ENCODE measurements around the gene GRID2. TPM values are rescaled to one million over a fixed set of nuclear protein-coding genes. Genes with fewer than 3 reads are reported as not detected.

The GRID2 gene
- total and polyA plus RNA-seq, 9 of the 15 experiments (the other 6 are each of a cell fraction or from before 2014, with no cell fraction given) = 0.04 TPM; not detected in 7

GRCh38 chr4:93169966-93170365 is 866.2 kb downstream of the GRID2 start (continued):
- TF ChIP-seq ZNF609 (CRISPR knock-in tag; IDR thresholded peaks at IDR 0.05; ENCODE audit: borderline replicate concordance) (no peak), CREB1 (IDR thresholded peaks at IDR 0.05) (no peak), CREB1 (CRISPR knock-in tag; IDR thresholded peaks at IDR 0.05) (no peak)

- ChIA-PET CTCF (ENCODE audit: low intra/inter-chr PET ratio) (no interaction called here), POLR2A (no interaction called here)
- BruUV-seq (replicated peaks) = no TSS peak
- H3K27ac ChIP-seq (ENCODE audit: extremely low read depth, low read depth, low read length) = no peak overlapping the region
- TF ChIP-seq PCBP2 (IDR thresholded peaks at IDR 0.05; ENCODE audit: low read depth, low read length, poor library complexity, severe bottlenecking) = no peak
- TF ChIP-seq MYBL2 (IDR thresholded peaks at IDR 0.05; ENCODE audit: low read depth) = no peak
- no peak for TF ChIP-seq MYBL2 (CRISPR knock-in tag; IDR thresholded peaks at IDR 0.05; ENCODE audit: borderline replicate concordance)
- no peak for TF ChIP-seq ZNF408 (CRISPR knock-in tag; IDR thresholded peaks at IDR 0.05; ENCODE audit: low read depth)
- TF ChIP-seq POLR2B (IDR thresholded peaks at IDR 0.05; ENCODE audit: low read depth, partially characterized antibody) = no peak
- no peak for TF ChIP-seq ZBTB17 (CRISPR knock-in tag; IDR thresholded peaks at IDR 0.05)
- TF ChIP-seq SRSF7 (optimal IDR thresholded peaks at IDR 0.05; ENCODE audit: low read depth, low read length) = no peak
- no peak for TF ChIP-seq HDGF (IDR thresholded peaks at IDR 0.05)
- no peak for TF ChIP-seq NFIX (CRISPR knock-in tag; IDR thresholded peaks at IDR 0.05; ENCODE audit: low read depth)
- TF ChIP-seq ZNF41 (CRISPR knock-in tag; conservative IDR thresholded peaks at IDR 0.05) = no peak
- no peaks in the 10 kb centered on the region for H4K20me1 ChIP-seq (replicated peaks; ENCODE audit: control insufficient read depth, insufficient read depth, low read length)
- intact Hi-C loops (cut with micrococcal nuclease) = no loop called here
- DNase-seq (ENCODE audit: extremely low read depth in 1 of 4, low spot score in 3 of 4) (no peak), ATAC-seq (no peak), FAIRE-seq (no peak)
- no peaks in the 10 kb centered on the region for H3K4me1 ChIP-seq (replicated peaks in 1 of 2; ENCODE audit: control insufficient read depth in 2 of 2, insufficient read depth in 2 of 2, low read length in 2 of 2)
- no peaks in the 10 kb centered on the region for H3K79me2 ChIP-seq (ENCODE audit: control insufficient read depth, insufficient read depth, low read length)
- no peaks in the 10 kb centered on the region for H3K36me3 ChIP-seq (ENCODE audit: control insufficient read depth, insufficient read depth, low read length)
- H3K9me1 ChIP-seq (ENCODE audit: control insufficient read depth, insufficient read depth, low read length) = no peaks in the 10 kb centered on the region
- H3K4me2 ChIP-seq (ENCODE audit: insufficient read depth, low read length) = no peak overlapping the region
- no peaks in the 10 kb centered on the region for H3K27me3 ChIP-seq (ENCODE audit: control insufficient read depth in 2 of 2, insufficient read depth in 2 of 2, low read length in 2 of 2)
- no peak overlapping the region for H3K4me3 ChIP-seq
- in situ Hi-C loops (cut with MboI) = no loop called here
- no peak overlapping the region for H2AFZ ChIP-seq (ENCODE audit: low read depth, low read length)
- WGBS (ENCODE audit: insufficient coverage, low coverage, missing lambda C conversion rate) = 0% methylated on average over 1 of the region's 1 CpG
- no peaks in the 10 kb centered on the region for H3K9me3 ChIP-seq (replicated peaks; ENCODE audit: control insufficient read depth, insufficient read depth, low read depth, low read length)
- no peak overlapping the region for H3K9ac ChIP-seq (ENCODE audit: insufficient read depth in 1 of 2, low read depth in 2 of 2, low read length in 2 of 2)
These were observed 870.8 kb downstream of the GRID2 start for GRCh38 chr4:93174598-93174997.
